MCF 10A (cell line): ENCODE measurements around the gene PARN. TPM values are rescaled to one million over a fixed set of nuclear protein-coding genes. Genes with fewer than 3 reads are reported as not detected.

Experiments used
- BruUV-seq: library from RNA; stranded (reverse); fragments of 400-500 nt; replicated peaks from 2 replicates; lab custom pipeline; 2021; lab: Mats Ljungman, UMichigan
- CTCF ChIA-PET: fragments of 300-600 bp; sonication (Branson Sonifier 250); formaldehyde crosslinking; extraction: SDS; loops from one replicate; lab custom pipeline; 2021; ENCODE audit warnings: antibody characterized with exemption, inconsistent platforms; lab: Yijun Ruan, JAX
- POLR2A ChIA-PET: fragments of 300-600, 350-650 bp; sonication (Branson Sonifier 250); formaldehyde crosslinking; extraction: SDS; loops from one replicate; lab custom pipeline; 2020; ENCODE audit warnings: antibody characterized with exemption, inconsistent platforms; lab: Yijun Ruan, JAX
- DNase-seq: peaks from one replicate; pipeline ENCODE4 v3.0.0-alpha.2; 2018; ENCODE audit not compliant: unreplicated experiment
- H3K27ac Mint-ChIP-seq: one replicate; pipeline ENCODE4 v1.8.0; 2022; ENCODE audit warnings: mild to moderate bottlenecking, low read depth, mixed read lengths; ENCODE audit not compliant: unreplicated experiment
- H3K27me3 Mint-ChIP-seq: one replicate; pipeline ENCODE4 v1.8.0; 2022; ENCODE audit warnings: mixed read lengths; ENCODE audit not compliant: insufficient read depth, unreplicated experiment
- H3K36me3 Mint-ChIP-seq: one replicate; pipeline ENCODE4 v1.8.0; 2022; ENCODE audit warnings: mild to moderate bottlenecking, moderate library complexity, mixed read lengths; ENCODE audit not compliant: insufficient read depth, unreplicated experiment
- H3K4me1 Mint-ChIP-seq: one replicate; pipeline ENCODE4 v1.8.0; 2022; ENCODE audit warnings: mixed read lengths; ENCODE audit not compliant: insufficient read depth, unreplicated experiment
- H3K4me3 Mint-ChIP-seq: one replicate; pipeline ENCODE4 v1.8.0; 2022; ENCODE audit warnings: mild to moderate bottlenecking, moderate library complexity, mixed read lengths; ENCODE audit not compliant: unreplicated experiment
- H3K9me3 Mint-ChIP-seq: one replicate; pipeline ENCODE4 v1.8.0; 2022; ENCODE audit warnings: mixed read lengths; ENCODE audit not compliant: unreplicated experiment
- CTCF ChIP-seq: fragments of 200-600 bp; IDR thresholded peaks from one replicate; pipeline ENCODE4 v1.8.0; 2022; ENCODE audit warnings: antibody characterized with exemption, mild to moderate bottlenecking; ENCODE audit not compliant: unreplicated experiment
- intact Hi-C: fragments of 100-400 bp; cut with micrococcal nuclease; formaldehyde crosslinking; loops from 2 replicates; pipeline ENCODE4 v1.14.1; 2022
- total RNA-seq: library from RNA; stranded (reverse); gene quantifications from 2 replicates; pipeline ENCODE4 v1.2.3, GENCODE V29; 2022

PARN gene
- total RNA-seq, 1 experiment from 2014 or later = 35.0 TPM

DNA sequence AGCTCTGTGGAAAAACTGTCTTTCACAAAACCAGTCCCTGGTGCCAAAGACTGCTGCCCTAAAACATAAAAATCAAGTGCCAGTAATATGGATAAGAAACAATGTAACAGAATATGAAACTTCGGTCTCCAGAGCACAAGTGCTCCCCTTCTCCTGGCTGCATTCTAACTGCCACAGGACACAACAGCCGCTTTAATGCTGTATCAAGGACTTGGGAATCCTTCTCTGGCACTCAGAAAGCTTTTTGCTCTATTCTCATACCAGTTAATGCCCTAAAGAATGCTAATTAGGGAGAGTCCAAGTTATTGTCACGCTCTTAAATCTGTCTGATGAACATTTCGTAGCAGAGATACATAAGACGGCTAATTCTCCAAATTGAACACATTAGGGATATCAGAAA, 90.9 kb downstream of the PARN start:
- Mint-ChIP-seq H3K4me3 (no peak overlapping the region), H3K9me3 (no peaks in the 10 kb centered on the region), H3K4me1 (no peaks in the 10 kb centered on the region), H3K36me3 (peaks cover 25% of the 10 kb centered on the region), H3K27me3 (no peaks in the 10 kb centered on the region), H3K27ac (no peak overlapping the region)
- POLR2A ChIA-PET = interaction anchor here (0.6 kb wide), 1 partner anchor 244 kb away, joined by 3 read pairs; no protein-coding TSS in a partner anchor
- CTCF ChIA-PET = interaction anchor here (0.7 to 2.5 kb wide), 2 partner anchors 11 to 73 kb away, joined by 3 to 9 read pairs; no protein-coding TSS in a partner anchor
- DNase-seq = no peak
- BruUV-seq = no TSS peak
- no peak for TF ChIP-seq CTCF
- intact Hi-C loops = no loop called here

- no peaks in the 10 kb centered on the region for H3K9me3 Mint-ChIP-seq
- BruUV-seq = no TSS peak
- no peak for DNase-seq
- H3K27me3 Mint-ChIP-seq = no peaks in the 10 kb centered on the region
- H3K36me3 Mint-ChIP-seq = peaks cover 29% of the 10 kb centered on the region
- no peak overlapping the region for H3K27ac Mint-ChIP-seq
- no peaks in the 10 kb centered on the region for H3K4me1 Mint-ChIP-seq
- intact Hi-C loops = no loop called here
- H3K4me3 Mint-ChIP-seq = no peak overlapping the region
- ChIA-PET CTCF (interaction anchor here (0.6 to 2.5 kb wide), 3 partner anchors 10 to 72 kb away, joined by 3 to 9 read pairs (median 3); no protein-coding TSS in a partner anchor), POLR2A (interaction anchor here (0.6 kb wide), 2 partner anchors 24 to 244 kb away, joined by 3 to 4 read pairs; no protein-coding TSS in a partner anchor)
- no peak for TF ChIP-seq CTCF
Measured at GRCh38 chr16:14538604-14539003, 91.5 kb downstream of the PARN start.

DNA sequence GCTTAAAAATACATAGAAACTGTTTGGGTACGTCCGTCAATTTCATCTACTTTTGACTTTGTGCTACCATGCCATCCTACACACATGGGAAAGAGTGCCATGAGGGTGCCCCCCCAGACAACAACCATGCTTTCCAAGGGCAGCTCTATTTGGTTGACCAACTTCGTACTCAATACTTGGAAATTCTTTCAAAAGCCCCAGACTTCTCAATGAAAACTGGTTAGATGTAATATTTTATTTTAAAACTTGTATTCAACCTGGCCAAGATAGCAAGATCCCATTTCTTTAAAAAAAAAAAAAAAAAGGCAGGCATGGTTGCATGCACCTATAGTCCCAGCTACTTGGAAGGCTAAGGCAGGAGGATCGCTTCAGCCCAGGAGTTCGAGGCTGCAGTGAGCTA, 98.4 kb downstream of the PARN start:
- CTCF ChIA-PET = interaction anchor here (0.7 to 8.0 kb wide), 3 partner anchors 15 to 233 kb away, joined by 3 to 106 read pairs (median 5); no protein-coding TSS in a partner anchor

DNA sequence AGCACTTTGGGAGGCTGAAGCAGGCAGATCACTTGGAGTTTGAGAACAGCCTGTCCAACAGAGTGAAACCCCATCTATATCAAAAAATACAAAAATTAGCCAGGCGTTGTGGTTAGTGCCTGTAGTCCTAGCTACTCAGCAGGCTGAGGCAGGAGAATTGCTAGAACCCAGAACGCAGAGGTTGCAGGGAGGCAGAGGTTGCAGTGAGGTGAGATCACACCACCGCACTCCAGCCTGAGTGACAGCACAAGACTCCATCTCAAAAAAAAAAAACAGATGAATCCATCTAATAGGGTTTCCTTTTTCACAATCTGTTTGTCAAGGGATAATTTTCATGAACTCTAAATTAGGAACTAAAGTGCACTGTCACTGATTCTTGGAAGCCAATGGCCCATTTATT, 99.0 kb downstream of the PARN start:
- TF ChIP-seq CTCF = no peak
- Mint-ChIP-seq H3K36me3 (peaks cover 31% of the 10 kb centered on the region), H3K27me3 (no peaks in the 10 kb centered on the region), H3K9me3 (no peaks in the 10 kb centered on the region), H3K4me3 (no peak overlapping the region), H3K27ac (no peak overlapping the region), H3K4me1 (peaks cover 25% of the 10 kb centered on the region)
- intact Hi-C loops = no loop called here
- no peak for DNase-seq
- POLR2A ChIA-PET = interaction anchor here (5.1 kb wide), 1 partner anchor 230 kb away, joined by 37 read pairs; no protein-coding TSS in a partner anchor
- no TSS peak for BruUV-seq
- CTCF ChIA-PET = interaction anchor here (0.7 to 8.0 kb wide), 3 partner anchors 10 to 232 kb away, joined by 3 to 106 read pairs (median 5); no protein-coding TSS in a partner anchor

More for the DNA sequence above, 98.4 kb downstream of the PARN start:
- Mint-ChIP-seq H3K9me3 (no peaks in the 10 kb centered on the region), H3K4me3 (no peak overlapping the region), H3K36me3 (peaks cover 30% of the 10 kb centered on the region), H3K4me1 (peaks cover 25% of the 10 kb centered on the region), H3K27me3 (no peaks in the 10 kb centered on the region), H3K27ac (no peak overlapping the region)
- POLR2A ChIA-PET = no interaction called here
- no peak for DNase-seq
- BruUV-seq = no TSS peak
- intact Hi-C loops = no loop called here
- no peak for TF ChIP-seq CTCF
